GM19438 (cell line): Measurements from ENCODE around the gene LIMS1.

Source experiments
- ATAC-seq: cut with Tn5 transposase; IDR thresholded peaks from one replicate; pipeline ENCODE4 v1.9.1; 2021; ENCODE audit warnings: low read depth; ENCODE audit not compliant: unreplicated experiment

Gene LIMS1

GRCh38 chr2:108612153-108612513, 77.9 kb downstream of the LIMS1 start:
- ATAC-seq: peak; percentile 77

- peak; percentile 72 for ATAC-seq
These were observed 78.4 kb downstream of the LIMS1 start for GRCh38 chr2:108612514-108613183.

- no peak for ATAC-seq
These were observed 79.2 kb downstream of the LIMS1 start for GRCh38 chr2:108613261-108614042.

GRCh38 chr2:108614043-108614545, 79.8 kb downstream of the LIMS1 start:
- ATAC-seq: no peak

GRCh38 chr2:108614659-108615058, 80.4 kb downstream of the LIMS1 start:
- no peak for ATAC-seq

- ATAC-seq: no peak
These were observed 81.3 kb downstream of the LIMS1 start for GRCh38 chr2:108615480-108616090.

- no peak for ATAC-seq
These were observed 82.0 kb downstream of the LIMS1 start for GRCh38 chr2:108616318-108616717.

- ATAC-seq: no peak
These were observed 82.5 kb downstream of the LIMS1 start for GRCh38 chr2:108616751-108617161.

GRCh38 chr2:108617617-108618016, 83.3 kb downstream of the LIMS1 start:
- no peak for ATAC-seq

- no peak for ATAC-seq
These were observed 85.8 kb downstream of the LIMS1 start for GRCh38 chr2:108619925-108620620.

GRCh38 chr2:108620656-108621055, 86.4 kb downstream of the LIMS1 start:
- peak; percentile 4 for ATAC-seq

- ATAC-seq: peak; percentile 99
These were observed 86.9 kb downstream of the LIMS1 start for GRCh38 chr2:108621087-108621559.

GRCh38 chr2:108621687-108622681, 87.7 kb downstream of the LIMS1 start:
- no peak for ATAC-seq

- ATAC-seq: no peak
These were observed 89.3 kb downstream of the LIMS1 start for GRCh38 chr2:108623616-108624015.

GRCh38 chr2:108625186-108625827, 91.0 kb downstream of the LIMS1 start:
- ATAC-seq: no peak

- ATAC-seq: no peak
These were observed 91.5 kb downstream of the LIMS1 start for GRCh38 chr2:108625828-108626195.

GRCh38 chr2:108626995-108627394, 92.7 kb downstream of the LIMS1 start:
- no peak for ATAC-seq

GRCh38 chr2:108627911-108628567, 93.8 kb downstream of the LIMS1 start:
- no peak for ATAC-seq

GRCh38 chr2:108628936-108629335, 94.7 kb downstream of the LIMS1 start:
- ATAC-seq: no peak
